Neural crest cell (in vitro differentiated cells): ENCODE measurements around the gene CLHC1. TPM values are rescaled to one million over a fixed set of nuclear protein-coding genes. Genes with fewer than 3 reads are reported as not detected.

ENCODE experiments used
- DNase-seq: peaks from one replicate; pipeline ENCODE4 v3.0.0; 2021; ENCODE audit warnings: low read depth, mixed read lengths, low spot score
- H3K27ac Mint-ChIP-seq: one replicate; pipeline ENCODE4 v1.8.0; 2021; ENCODE audit warnings: mild to moderate bottlenecking, mixed read lengths; ENCODE audit not compliant: unreplicated experiment
- H3K27me3 Mint-ChIP-seq: 2 replicates; pipeline ENCODE4 v1.8.0; 2021; ENCODE audit warnings: low read depth, mild to moderate bottlenecking, mixed read lengths
- H3K36me3 Mint-ChIP-seq: 2 replicates; pipeline ENCODE4 v1.8.0; 2021; ENCODE audit warnings: low read depth, mild to moderate bottlenecking, mixed read lengths
- H3K4me1 Mint-ChIP-seq: 2 replicates; pipeline ENCODE4 v1.8.0; 2021; ENCODE audit warnings: mixed read lengths
- H3K4me3 Mint-ChIP-seq: one replicate; pipeline ENCODE4 v1.8.0; 2021; ENCODE audit warnings: mild to moderate bottlenecking, mixed read lengths
- H3K9me3 Mint-ChIP-seq: 2 replicates; pipeline ENCODE4 v1.8.0; 2021; ENCODE audit warnings: mixed read lengths
- total RNA-seq: library from RNA; stranded (reverse); gene quantifications from 2 replicates; pipeline ENCODE4 v1.2.1, GENCODE V29; 2021
- TF ChIP-seq, protein P1 (sequence below): fragments of 200-600 bp; sonication (generic); conservative IDR thresholded peaks from 2 replicates; pipeline ENCODE4 v1.5.0; 2021; ENCODE audit warnings: antibody characterized with exemption, mild to moderate bottlenecking

The CLHC1 gene
- total RNA-seq, 1 donor from 2014 or later, result 22.5 TPM

DNA sequence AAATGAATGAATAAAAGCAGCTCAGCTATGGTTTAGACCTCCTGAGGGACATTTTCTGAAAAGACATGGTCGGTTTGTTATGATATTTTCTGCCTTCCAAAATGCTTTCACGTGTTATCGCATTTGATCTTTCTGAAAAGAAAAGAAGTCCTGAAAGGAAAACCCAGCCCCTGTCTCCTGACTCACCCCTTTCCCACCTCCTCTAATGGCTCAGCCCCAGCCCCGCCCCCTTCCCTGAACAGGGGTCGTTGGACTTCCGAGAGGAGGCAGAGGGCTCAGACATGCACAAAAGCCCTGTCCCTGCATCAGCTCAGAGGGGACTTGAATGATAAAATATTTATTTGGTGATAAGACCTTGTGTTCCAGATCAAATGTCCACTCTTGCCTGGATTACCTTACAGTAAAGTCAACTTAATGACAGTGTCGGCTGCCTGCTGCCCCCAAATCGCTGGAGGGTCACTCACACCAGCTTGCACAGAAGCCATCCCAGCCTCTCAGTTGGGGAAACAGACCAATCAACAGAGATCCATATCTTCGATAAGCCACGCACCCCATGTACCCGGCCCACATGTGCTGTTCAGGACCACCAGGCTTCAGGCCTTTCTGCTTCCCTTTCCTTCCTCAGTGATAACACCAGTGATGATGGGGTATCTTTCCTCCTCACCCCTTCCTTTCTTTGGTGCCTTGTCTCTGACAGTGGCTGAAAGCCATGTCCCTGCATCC is 69.6 kb downstream of the CLHC1 start:
- H3K27ac Mint-ChIP-seq, result no peak overlapping the region
- no peaks in the 10 kb centered on the region for H3K27me3 Mint-ChIP-seq
- DNase-seq, result no peak
- TF ChIP-seq, protein P1, sequence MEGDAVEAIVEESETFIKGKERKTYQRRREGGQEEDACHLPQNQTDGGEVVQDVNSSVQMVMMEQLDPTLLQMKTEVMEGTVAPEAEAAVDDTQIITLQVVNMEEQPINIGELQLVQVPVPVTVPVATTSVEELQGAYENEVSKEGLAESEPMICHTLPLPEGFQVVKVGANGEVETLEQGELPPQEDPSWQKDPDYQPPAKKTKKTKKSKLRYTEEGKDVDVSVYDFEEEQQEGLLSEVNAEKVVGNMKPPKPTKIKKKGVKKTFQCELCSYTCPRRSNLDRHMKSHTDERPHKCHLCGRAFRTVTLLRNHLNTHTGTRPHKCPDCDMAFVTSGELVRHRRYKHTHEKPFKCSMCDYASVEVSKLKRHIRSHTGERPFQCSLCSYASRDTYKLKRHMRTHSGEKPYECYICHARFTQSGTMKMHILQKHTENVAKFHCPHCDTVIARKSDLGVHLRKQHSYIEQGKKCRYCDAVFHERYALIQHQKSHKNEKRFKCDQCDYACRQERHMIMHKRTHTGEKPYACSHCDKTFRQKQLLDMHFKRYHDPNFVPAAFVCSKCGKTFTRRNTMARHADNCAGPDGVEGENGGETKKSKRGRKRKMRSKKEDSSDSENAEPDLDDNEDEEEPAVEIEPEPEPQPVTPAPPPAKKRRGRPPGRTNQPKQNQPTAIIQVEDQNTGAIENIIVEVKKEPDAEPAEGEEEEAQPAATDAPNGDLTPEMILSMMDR, result no peak
- H3K36me3 Mint-ChIP-seq, result no peaks in the 10 kb centered on the region
- H3K9me3 Mint-ChIP-seq, result no peaks in the 10 kb centered on the region
- H3K4me1 Mint-ChIP-seq, result peaks cover 32% of the 10 kb centered on the region
- H3K4me3 Mint-ChIP-seq, result no peak overlapping the region

DNA sequence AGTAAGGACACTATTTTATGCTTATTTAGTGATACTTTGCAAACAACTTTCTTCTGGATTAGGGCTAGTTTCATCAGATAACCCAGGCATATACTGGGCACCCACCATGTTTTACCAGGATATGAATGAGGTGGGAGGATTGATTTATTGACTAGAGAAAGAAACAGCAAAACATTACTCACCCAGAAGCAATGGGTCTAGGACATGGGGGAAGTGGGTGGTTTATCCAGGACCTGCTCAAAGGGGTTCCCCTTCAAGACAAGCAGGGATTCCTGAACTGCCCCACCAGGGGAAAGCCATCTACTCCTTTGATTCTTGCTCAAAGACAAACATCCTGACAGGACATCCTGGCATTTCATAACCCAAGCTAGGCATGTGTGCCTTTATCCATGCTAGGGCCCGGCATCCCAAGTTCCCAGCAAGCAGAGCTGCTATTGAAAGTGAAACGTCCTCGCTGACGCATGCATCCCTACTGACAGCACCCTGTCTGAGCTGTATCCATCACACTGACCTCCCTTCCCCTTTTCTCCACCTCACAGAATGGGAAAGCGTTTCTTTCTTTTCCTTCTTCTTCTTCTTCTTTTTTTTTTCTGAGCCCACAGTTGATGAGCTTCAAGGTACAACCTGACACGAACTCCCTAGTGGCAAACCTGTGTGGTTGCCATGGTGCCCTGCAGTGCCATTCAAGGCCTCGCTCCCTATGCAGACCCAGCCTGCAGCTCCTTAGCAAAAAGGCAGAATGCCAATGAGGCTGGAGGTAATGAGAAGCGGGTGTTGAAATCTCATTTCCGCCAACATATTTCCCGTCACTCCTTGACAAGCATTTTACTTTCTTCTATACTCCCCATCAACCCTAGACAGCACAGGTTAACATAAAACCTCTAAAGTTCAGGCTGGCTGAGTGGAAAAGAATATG is 70.5 kb downstream of the CLHC1 start:
- Mint-ChIP-seq H3K4me1 (peaks cover 41% of the 10 kb centered on the region), H3K36me3 (no peaks in the 10 kb centered on the region), H3K9me3 (no peaks in the 10 kb centered on the region), H3K27me3 (no peaks in the 10 kb centered on the region), H3K4me3 (no peak overlapping the region), H3K27ac (no peak overlapping the region)
- DNase-seq, result no peak
- TF ChIP-seq, protein P1, result no peak

DNA sequence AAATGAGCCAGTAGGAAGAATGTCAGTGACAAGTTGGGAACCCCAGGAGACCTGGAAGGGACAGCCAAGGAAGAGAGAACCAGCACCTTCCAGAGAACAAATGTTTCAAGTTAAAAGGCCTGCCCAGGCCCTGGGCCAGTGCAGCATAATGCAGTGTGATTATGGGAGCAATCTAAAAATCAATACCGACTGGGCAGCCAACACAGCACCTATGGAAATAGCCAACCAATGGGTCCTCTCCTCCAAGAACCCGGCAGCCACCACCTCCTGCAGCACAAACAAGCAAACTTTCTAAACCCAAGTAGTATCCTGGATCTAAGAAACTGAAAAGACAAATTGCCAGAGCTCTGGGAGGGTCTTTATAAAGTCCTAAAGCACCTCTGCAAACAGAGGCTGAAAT is 71.7 kb downstream of the CLHC1 start:
- Mint-ChIP-seq H3K27me3 (no peaks in the 10 kb centered on the region), H3K4me3 (no peak overlapping the region), H3K9me3 (no peaks in the 10 kb centered on the region), H3K27ac (no peak overlapping the region), H3K4me1 (peaks cover 53% of the 10 kb centered on the region), H3K36me3 (no peaks in the 10 kb centered on the region)
- TF ChIP-seq, protein P1, result no peak
- DNase-seq, result no peak

DNA sequence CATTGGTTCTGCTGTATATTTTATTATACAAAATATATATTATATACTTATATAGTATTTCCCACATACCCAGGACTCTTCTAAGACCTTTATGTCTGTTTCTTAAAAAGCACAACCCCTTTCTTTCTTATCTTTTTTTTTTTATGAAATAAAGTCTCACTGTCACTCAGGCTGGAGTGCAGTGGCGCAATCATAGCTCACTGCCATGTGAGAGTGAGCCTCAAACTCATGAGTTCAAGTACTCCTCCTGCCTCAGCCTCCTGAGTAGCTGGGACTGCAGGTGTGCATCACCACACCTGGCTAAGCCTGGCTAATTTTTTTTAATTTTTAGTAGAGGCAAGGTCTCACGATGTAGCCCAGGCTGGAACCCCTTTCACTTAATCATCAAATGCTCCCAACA is 72.3 kb downstream of the CLHC1 start:
- H3K27ac Mint-ChIP-seq, result no peak overlapping the region
- TF ChIP-seq, protein P1, result no peak
- H3K4me3 Mint-ChIP-seq, result no peak overlapping the region
- H3K27me3 Mint-ChIP-seq, result no peaks in the 10 kb centered on the region
- H3K36me3 Mint-ChIP-seq, result no peaks in the 10 kb centered on the region
- peaks cover 55% of the 10 kb centered on the region for H3K4me1 Mint-ChIP-seq
- no peaks in the 10 kb centered on the region for H3K9me3 Mint-ChIP-seq
- DNase-seq, result no peak

DNA sequence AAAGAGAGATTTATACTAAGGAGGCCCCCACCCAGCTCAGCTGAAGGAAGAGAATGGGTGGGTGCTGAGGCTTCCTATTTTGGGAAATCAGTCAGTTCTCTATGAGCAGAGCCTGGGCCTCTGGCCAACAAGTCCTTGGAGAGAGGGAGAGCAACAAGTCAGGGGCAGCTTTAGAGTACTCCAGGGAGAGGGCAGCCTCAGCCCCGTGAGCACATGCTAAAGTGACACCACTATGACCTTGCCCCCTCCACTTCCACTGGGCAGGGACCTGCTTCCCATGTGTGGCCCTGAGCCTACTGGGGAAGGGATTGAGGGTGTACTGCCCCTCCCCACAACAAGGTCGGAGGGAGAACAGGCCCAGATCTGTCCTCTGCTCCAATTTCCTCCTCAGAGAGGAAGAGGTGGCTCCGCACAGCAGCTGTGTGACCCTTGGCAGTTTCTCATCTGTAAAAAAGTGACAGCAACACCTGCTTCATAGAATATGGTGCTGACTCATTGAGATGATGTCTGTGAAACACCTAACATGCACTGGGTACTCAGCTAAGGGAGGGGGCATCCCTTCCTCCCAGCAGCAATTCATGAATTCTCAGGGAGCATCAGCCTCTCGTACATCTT is 72.9 kb downstream of the CLHC1 start:
- no peak overlapping the region for H3K4me3 Mint-ChIP-seq
- peaks cover 59% of the 10 kb centered on the region for H3K4me1 Mint-ChIP-seq
- H3K27me3 Mint-ChIP-seq, result no peaks in the 10 kb centered on the region
- H3K36me3 Mint-ChIP-seq, result no peaks in the 10 kb centered on the region
- DNase-seq, result no peak
- TF ChIP-seq, protein P1, result no peak
- H3K27ac Mint-ChIP-seq, result no peak overlapping the region
- no peaks in the 10 kb centered on the region for H3K9me3 Mint-ChIP-seq
